GM04503 (cell line): ENCODE data around the gene SIRPB1.
"Not testable (repeated sequence)": the region's sequence is repeated elsewhere in the genome, so short reads cannot be mapped to it uniquely, and the experiment has no call there.

Experiments used
- DNase-seq: peaks from one replicate; pipeline ENCODE4 v3.0.0-alpha.2; 2012; ENCODE audit warnings: low read depth

SIRPB1 gene

DNA sequence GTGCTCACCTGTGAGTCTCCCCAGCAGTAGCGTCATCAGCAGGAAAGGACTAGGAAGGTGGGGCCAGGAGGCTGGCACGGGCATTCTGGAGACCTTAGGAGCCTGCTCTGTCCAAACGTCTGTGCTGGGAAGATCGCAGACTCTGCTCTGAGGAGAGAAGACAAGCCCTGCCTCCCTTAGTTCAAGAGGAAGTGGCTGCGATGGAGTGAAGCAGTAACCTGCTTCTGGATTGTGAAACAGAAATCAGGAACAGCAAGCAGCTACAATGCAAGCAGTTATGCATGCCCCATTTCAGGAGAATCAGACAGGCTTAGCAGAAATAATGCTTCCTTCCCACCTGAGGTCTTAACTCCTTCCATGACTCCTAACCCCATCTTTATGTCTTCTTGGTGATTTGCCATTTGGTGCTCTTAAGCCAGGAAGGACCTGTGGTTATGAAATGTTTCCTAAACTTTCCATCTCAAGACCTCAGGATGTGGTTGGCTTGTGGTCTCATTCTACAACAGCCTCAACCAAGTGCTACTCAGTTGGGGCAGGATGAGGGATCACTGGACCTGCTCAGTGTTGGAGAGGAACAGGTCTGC lies at the start of gene SIRPB1:
TSS of gene SIRPB1 (minus strand) at position 149 of the 584 bp plus-strand sequence. CDS start at position 84, 65 bp downstream.
- no peak for DNase-seq

DNA sequence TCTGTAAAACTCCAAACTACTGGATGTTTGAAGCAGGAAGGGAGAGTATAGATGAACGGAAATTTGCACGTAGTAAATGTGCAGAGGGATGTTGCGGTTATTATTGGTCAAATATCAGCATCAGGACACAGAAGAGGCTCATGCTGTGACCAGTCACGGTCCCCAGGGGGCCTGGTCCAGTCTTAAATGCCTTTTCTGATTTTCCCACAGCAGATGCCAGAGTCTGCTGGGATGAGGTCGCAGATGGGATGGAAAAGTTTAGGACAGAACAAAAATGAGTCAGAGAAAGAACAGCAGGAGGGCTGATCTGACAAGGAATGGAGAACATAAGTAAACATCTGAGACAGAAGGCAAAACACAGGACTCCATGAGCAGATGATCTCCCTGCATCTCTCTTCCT lies 49.5 kb upstream of the SIRPB1 start:
- DNase-seq, result peak; percentile 11

DNA sequence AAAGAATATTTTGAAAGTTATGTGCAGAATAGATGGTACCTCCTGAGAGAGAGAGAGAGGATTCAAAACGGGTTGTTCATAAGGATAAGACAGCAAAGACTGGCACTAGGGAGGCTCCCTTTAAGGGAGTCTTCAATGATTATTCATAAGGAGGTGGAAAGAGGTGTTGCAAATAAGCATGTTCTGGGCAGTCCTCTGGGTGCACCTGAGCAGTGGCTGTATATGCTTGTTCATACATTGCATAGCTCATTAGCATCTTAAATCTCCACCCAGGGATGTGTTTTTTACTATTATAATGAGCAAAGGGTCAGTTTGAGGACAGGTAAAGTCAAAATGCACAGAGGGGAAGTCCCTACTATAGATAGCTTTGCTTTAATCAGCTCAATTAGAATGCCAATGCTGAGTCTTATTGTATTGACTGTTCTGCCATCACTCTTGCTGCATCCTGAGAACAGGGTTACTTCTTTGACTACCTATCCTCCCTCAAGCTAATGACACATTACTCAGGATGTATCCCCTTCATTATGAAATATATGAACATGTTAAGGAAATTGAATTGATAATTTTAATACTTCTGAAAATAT lies 47.8 kb upstream of the SIRPB1 start:
- no peak for DNase-seq

DNA sequence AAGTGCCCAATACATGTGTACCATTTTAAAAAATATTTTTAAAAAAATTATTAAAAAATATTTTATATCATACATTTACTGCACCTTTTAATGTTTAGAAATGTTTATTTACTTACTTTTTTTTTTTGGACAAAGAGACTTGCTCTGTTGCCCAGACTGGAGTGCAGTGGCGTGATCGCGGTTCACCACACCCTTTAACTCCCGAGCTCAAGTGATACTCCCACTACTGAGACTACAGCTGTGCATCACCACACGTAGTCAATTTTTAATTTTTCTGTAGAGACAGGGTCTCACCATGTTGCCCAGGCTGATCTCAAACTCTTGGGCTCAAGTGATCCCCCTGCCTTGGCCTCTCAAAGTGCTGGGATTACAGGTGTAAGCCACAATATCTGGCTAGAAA lies 47.0 kb upstream of the SIRPB1 start:
- no peak for DNase-seq

DNA sequence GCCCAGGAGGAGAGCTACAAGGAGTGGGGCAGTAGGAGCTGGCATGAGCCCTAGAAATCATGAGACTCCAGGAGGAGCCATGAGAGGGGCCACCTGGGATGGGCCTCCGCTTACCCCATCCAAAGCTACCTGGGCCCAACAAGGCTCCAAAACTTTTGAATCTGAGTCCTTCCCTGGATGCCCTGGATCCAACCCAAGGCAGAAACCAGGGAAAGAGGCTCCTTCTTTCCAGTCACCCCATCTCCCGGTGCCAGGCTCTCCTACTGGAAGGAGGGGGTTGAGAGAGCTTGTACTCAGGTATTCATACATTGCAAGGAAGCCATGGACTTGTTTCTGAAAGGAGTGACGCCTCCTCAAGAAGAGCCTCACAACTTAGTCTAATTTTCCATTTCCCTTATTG lies 45.5 kb upstream of the SIRPB1 start:
- DNase-seq, result no peak

DNA sequence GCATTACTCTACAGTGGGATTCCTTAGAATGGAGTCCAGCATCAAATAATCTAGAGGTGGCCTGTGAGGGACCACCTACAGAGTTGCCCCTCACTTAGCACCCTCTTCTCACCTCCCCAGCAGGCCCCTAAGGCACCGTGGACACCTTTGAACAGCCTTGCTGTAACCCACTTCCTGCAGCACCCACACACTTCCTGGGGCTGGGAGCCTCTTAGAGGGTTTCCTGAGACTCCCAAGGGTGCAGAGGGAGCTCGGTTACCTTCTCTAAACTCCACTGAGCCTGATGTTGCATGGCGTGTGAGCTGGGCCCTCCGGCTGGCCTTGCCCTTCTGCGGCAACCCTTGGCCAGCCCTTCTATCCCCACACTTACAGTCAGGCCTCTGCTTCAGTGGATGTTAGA lies 45.1 kb upstream of the SIRPB1 start:
- DNase-seq, result no peak

DNA sequence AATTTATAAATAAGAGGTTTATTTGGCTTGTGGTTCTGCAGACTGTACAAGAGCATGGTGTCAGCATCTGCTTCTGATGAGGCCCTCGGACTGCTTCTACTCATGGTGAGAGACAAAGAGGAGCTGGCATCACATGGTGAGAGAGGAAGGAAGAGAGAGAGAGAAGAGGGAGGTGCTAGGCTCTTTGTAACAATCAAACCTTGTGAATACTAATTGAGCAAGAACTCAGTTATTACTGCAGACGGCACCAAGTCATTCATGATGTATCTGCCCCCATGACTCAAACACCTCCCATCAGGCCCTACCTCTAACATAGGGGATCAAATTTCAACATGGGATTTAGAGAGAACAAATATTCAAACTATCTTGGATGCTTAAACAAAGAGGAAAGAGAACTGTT lies 44.1 kb upstream of the SIRPB1 start:
- DNase-seq, result no peak

DNA sequence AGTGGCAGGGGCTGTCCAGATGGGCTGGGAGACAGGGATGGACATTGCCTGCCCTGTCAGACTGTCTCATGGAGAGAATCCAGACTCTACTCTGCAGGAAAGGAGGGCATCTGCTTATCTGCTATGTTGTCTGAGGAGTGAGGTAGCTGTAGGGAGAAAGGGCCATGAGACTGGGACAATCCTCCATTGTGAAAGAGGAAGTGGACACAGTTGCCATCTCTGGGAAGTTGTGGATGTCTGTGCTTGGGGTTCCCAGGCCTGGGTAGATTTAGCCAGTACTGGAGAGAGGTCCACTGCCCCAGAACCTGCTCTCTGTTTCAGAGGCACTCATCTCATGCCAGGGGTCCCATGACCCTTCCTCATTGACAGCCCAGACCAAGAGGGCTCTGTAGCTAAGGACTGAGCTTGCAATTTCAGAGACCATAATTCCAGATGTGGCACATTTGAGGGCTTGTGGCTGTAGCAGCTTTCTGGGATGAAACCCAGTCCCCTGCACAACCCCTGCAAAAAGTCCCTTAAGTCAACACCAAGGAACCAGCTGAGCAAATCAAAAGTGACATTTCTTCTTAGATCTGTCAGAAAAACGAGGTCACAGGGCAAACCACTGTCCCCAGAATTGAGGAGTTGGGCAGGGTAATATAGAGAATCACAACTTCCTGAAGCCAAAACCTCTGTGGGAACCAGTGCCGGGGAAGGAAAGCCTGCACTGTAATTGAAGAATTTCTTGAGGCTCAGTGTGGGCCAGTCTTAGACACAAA lies 41.9 kb upstream of the SIRPB1 start:
- DNase-seq, result no peak

DNA sequence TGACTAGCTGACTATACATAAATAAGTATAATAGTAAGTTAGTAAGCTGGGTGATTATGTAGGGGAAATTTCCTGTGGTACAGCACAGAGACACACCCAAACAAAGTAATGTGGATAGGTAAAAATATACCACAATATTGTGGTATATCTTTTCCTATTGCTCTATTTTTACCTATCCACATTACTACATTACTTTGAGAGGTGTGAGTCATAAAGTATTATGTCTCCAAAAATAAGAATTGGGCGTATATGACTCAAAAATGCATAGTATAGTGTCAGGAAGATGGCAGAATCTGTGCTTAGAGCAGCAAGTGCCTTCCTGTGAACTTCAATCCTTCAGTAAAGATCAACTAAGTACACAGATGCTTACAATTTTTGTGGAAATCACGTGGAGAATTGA lies 40.4 kb upstream of the SIRPB1 start:
- no peak for DNase-seq

DNA sequence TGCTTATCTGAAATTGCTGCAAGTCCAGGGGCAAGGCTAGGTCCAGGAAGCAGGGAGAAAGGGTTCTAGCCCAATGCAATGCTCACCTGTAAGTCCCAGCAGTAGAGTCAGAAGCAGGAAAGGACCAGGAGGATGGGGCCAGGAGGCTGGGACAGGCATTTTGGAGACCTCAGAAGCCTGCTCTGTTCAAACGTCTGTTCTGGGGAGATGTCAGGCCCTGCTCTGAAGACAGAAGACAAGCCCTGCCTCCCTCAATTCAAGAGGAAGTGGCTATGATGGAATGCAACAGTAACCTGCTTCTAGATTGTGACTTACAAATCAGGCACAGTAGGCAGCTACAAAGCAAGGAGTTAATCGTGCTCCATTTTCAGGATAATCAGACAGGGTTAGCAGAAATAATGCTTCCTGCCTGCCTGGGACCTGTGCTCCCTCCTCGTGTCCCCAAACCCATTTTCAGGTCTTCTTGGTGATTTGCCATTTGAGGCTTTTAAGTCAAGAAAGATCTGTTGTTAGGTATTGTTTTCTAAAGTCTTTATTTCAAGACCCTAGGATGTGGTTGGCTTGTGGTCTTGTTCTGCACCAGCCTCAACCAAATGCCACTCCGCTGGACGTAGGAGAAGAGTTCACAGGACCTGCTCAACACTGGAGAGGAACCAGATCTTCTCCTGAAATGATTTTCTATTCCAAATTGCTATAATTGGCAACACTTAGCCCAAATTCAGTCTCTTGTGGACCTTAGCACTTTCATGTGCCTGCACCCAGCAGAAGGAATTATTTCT lies 37.9 kb upstream of the SIRPB1 start, which contains the start of gene SIRPG:
TSS of gene SIRPG (minus strand) at position 224 of the 779 bp plus-strand sequence. CDS start at position 159, 65 bp downstream.
- no peak for DNase-seq

DNA sequence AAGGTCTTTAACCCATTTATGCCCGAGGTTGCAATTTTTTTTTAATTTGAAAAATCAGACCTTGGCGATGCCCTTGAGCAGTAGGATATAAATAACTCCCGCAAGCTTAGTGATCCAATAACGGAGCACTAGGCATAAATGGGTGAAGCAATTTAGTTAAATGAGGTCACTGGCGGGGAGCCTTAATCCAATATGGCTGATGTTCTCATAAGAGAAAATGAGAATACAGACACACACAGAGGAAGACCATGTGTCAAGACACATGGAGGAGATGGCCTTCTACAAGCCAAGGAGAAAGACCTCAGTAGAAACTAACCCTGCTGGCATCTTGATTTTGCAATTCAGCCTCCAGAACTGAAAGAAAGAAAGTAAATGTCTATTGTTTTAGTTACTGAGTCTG lies 37.0 kb upstream of the SIRPB1 start:
- no peak for DNase-seq

DNA sequence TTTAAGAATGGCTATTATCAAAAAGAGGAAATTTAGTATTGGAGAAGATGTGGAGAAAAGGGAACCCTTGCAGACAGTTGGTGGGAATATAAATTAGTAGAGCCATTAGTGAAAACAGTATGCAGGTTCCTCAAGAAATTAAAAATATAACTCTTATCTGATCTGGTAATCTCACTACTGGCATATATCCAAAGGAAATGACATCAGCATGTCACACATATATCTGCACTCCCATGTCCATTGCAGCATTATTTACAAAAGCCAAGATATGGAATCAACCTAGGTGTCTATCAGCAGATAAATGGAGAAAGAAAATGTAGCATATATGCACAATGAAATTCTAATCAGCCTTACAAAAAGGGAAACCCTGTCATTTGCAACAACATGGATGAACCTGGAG lies 35.2 kb upstream of the SIRPB1 start:
- DNase-seq, result no peak

DNA sequence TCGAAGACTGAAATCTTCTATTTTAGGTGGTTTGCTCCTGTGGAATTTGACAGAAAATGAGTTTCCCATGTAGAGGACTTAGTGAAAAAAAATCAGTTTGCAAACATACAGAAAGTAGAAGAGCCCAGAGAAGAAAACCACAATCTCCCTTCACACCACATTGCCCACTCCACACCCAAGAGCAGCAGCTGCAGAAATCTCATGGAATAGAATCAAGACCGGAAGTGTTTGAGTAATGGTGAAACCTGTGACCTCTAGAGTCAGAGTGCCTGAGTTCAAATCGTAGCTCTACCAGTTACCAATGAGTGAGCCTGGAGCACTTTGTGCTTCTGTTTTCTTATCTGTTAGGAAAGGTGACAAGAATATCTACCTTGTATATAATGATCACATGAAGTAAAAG lies 33.2 kb upstream of the SIRPB1 start:
- DNase-seq, result no peak

DNA sequence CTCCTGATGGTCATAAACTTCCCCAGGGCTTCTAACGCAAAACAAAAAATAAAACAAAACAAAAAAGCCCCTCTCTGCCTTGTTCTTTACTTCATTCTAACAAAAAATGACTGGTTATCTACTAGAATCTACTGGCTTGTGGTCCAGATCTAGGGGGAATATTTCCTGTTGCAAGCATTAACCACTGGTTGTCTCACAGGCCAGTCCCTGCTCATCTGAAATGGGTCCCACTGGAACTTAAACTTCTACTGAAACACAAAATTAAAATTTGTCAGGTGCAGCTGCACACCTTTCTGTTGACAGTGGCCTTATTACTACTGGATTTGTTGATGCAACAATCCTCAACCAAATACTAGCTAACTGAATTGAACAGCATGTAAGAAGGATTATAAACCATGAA lies 32.3 kb upstream of the SIRPB1 start:
- DNase-seq, result no peak

DNA sequence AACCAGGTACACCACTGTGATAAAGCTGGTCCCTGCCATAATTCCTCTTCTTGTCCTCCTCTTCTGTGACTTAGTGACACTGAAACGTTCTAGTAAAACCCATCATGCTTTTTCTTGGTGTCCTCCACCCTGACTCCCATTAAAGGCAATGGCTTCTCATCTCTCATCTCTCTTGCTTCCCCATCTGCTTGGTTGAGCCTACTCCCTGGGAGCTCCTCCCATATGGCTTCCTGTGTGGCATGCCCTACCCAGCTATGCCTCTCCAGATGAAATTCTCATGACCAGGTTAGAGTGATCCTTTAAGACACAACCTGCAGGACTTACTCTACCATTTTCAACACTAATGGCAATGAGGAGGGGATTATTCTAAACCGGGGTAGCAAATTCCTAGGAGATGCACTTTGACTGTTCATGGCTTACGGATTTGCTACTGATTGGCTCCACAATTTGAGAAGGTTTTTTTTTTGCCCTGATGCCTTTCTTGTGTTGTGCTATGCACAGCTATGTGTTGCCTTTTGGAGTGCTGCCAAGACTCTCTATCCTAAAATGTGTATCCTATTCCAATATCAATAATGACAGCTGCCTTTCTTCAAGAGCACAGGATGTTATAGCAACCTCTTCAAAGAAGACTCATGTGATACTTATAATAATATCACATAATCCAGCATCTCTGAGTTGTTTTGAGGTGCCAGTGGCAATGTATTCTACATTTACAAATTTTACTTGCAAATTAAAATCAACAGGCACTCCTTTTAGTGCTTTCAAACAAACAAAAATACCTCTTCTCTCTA lies 31.7 kb upstream of the SIRPB1 start:
- no peak for DNase-seq

DNA sequence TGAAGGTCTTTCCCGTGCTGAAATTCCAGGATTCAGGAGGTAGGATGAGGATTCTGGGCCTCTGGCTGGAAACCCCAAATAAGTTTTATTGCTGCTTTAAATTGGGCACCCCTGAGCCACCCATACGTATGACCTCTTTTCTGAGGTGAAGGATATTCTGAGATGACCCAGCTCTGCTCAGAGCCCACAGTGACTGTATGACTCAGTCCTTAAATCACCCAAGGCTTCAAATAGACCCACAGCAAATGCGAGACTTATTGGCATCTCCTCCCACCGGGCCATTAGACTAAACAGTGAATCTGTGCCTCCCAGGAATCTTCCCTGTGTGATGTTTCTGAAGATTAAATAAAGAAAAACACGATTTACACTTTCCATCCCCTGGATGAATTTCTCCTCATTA lies 28.3 kb upstream of the SIRPB1 start:
- DNase-seq, result no peak

DNA sequence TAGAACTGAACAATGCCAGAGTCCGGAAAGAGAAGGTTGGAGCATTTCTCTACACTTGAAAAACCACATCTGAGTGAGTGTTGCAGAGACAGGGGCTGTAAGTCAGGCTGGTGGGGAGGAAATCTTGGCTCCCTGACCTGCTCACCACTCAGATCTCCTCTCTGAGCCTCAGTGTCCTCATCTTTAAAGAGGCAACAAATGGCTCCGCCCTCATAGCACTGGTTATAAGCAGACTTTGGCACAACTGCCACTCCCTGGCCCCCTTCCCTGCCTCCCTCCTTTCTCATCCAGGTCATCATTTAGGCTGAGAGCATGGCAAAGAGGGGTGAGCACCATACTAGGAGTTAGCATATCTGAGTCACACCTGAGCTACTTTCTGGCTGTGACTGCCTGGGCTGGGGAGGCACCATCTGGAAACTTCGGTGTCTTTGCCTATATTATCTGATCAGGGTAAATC lies 27.2 kb upstream of the SIRPB1 start:
- no peak for DNase-seq

DNA sequence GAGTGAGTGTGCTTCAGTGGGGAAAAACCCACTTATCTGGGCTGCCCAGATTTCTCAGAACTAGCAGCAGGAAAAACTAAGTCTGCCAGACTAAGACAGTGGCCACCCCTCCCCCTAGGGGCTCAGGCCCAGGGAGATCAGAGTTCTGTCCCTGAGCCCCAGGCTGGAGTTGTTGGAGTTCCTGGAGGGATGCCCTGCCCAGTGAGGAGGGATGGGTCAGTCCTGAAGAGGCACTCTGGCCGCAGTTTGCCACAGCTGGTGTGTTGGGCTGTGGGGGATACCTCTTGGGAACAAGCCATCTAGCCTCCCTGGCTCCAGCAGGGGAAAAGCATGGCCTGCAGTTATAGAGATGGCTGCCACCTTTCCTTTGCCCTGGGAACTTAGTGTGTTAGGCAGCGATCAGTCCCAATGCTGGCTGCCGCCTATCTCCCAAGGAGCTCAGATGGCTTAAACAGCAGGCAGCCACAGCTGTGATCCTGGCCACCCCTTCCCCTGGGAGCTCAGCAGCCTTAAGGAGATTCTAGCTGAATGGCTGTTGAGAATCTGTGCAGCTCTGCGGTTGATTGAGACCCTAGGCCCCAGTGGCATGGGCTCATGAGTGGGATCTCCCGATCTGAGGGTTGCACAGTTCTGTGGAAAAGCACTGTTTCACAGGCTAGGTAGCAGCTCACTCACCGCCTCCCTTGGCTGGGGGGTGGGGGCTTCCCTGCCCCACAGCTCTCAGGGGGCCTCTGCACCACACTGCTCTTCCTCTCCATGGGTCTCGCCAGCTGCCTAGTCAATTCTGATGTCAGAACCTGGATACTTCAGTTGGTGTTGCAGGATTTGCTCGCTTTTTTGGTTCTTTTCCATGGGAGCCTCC lies 24.5 kb upstream of the SIRPB1 start:
- no peak for DNase-seq

DNA sequence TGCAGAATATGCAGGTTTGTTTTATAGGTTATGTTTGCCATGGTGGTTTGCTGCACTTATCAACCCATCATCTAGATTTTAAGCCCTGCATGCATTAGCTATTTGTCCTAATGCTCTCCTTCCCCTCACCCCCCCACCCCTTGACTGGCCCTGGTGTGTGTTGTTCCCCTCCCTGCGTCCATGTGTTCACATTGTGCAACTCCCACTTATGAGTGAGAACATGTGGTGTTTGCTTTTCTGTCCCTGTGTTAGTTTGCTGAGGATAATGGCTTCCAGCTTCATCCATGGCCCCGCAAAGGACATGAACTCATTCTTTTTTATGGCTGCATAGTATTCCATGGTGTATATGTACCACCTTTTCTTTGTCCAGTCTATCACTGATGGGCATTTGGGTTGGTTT lies 18.8 kb upstream of the SIRPB1 start:
- DNase-seq, result not testable (repeated sequence)

DNA sequence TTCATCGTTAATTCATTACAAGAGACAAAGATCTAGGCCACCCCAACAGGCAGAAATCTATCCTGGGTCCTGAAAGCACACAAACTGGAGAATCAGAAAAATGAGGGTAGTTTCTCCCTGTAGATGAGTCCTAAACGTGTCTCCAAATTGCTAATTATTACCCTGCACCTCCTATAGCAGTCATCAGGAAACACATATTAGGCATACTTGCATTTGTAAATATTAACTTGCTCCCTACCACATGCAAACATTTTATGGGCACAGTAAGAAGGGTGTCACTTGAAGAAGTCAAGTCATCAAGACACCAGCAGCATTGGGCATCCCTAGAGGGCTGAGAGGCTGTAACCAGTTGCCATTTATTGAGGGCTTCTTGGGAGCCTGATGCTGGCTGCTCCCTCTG lies 17.9 kb upstream of the SIRPB1 start:
- no peak for DNase-seq

DNA sequence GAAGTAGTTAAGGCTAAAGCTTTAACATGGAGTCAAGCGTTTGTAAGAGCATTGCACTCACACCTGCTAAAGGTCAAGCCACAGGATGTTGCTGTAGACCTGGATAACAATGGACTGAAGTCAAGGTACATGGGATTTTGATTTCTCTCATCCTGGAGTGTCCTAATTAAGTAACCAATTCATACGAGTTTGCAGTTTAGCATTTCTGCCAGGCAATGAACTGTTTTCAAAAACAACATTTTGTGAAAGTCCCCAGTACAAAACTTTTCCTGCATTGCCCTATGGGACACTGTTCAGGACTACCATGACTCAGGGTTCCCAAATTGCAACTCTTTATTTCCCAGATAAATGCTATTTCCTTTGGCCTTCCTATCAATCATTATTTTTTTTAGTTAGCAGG lies 17.4 kb upstream of the SIRPB1 start:
- no peak for DNase-seq
